H1 (cell line): ENCODE data around the gene ZNF263. TPM values are rescaled to one million over a fixed set of nuclear protein-coding genes. Genes with fewer than 3 reads are reported as not detected.

Experiments
- CTCF ChIA-PET: fragments of 300-600 bp; sonication (Branson Sonifier 250); formaldehyde crosslinking; loops from one replicate; lab custom pipeline; 2021; ENCODE audit not compliant: partially characterized antibody; lab: Charles Lee
- POLR2A ChIA-PET: fragments of 300-600 bp; sonication (Branson Sonifier 250); formaldehyde crosslinking; loops from one replicate; lab custom pipeline; 2021; ENCODE audit warnings: inconsistent platforms; ENCODE audit not compliant: partially characterized antibody; lab: Charles Lee
- DNase-seq, 2 experiments: peaks; one replicate each; pipeline versions ENCODE4 v3.0.0 to v3.0.0-alpha.2; 2010 to 2022; ENCODE audit warnings: low spot score in 2 of 2, low read depth in 1 of 2, mixed read lengths in 1 of 2
- FAIRE-seq: peaks from 2 replicates; lab custom pipeline; 2011; peaks lifted over from hg19 to GRCh38; lab: Jason Lieb, UNC
- H2AFZ ChIP-seq: 2 replicates; pipeline ENCODE4 v1.8.1; 2012; ENCODE audit warnings: low read length, inconsistent platforms
- H2AK5ac ChIP-seq: 2 replicates; pipeline ENCODE4 v1.6.1; 2013; ENCODE audit warnings: low read depth, low read length
- H2BK120ac ChIP-seq: replicated peaks from 2 replicates; pipeline ENCODE3; 2013; ENCODE audit warnings: low read depth, low read length, inconsistent platforms
- H2BK12ac ChIP-seq: 2 replicates; pipeline ENCODE4 v1.6.1; 2013; ENCODE audit warnings: low read depth, low read length
- H2BK15ac ChIP-seq: 2 replicates; pipeline ENCODE4 v1.6.1; 2013; ENCODE audit warnings: low read length
- H2BK20ac ChIP-seq: 2 replicates; pipeline ENCODE4 v1.6.1; 2013; ENCODE audit warnings: low read length
- H2BK5ac ChIP-seq: 2 replicates; pipeline ENCODE4 v1.6.1; 2013; ENCODE audit warnings: low read depth, low read length
- H3K14ac ChIP-seq: 2 replicates; pipeline ENCODE4 v1.6.1; 2013; ENCODE audit warnings: inconsistent platforms; ENCODE audit not compliant: insufficient read length
- H3K18ac ChIP-seq: 2 replicates; pipeline ENCODE4 v1.6.1; 2013; ENCODE audit warnings: low read length; ENCODE audit errors: extremely low read depth
- H3K23ac ChIP-seq: 2 replicates; pipeline ENCODE4 v1.6.1; 2013; ENCODE audit warnings: inconsistent platforms; ENCODE audit not compliant: insufficient read length
- H3K23me2 ChIP-seq: 2 replicates; pipeline ENCODE4 v1.6.1; 2013; ENCODE audit warnings: low read depth, low read length
- H3K27ac ChIP-seq: 2 replicates; pipeline ENCODE4 v1.6.1; 2011; ENCODE audit warnings: low read depth, low read length, inconsistent platforms
- H3K27me3 ChIP-seq, 4 experiments: replicated peaks in 1 of 4; 1 replicate in 1 of 4; 2 replicates in 3 of 4; pipeline versions ENCODE4 v1.6.1 to v1.8.1; 2011 to 2013; ENCODE audit warnings: low read length in 3 of 4, mild to moderate bottlenecking in 3 of 4, inconsistent platforms in 2 of 4, mixed read lengths in 2 of 4, moderate library complexity in 1 of 4; ENCODE audit not compliant: control insufficient read depth in 3 of 4, insufficient read depth in 3 of 4; ENCODE audit errors: extremely low read depth in 1 of 4
- H3K36me3 ChIP-seq, 4 experiments: 2 replicates each; pipeline versions ENCODE4 v1.6.1 to v1.8.1; 2011 to 2013; ENCODE audit warnings: mild to moderate bottlenecking in 4 of 4, low read length in 3 of 4, moderate library complexity in 2 of 4, control low read depth in 1 of 4, inconsistent platforms in 1 of 4; ENCODE audit not compliant: insufficient read depth in 4 of 4, control insufficient read depth in 2 of 4
- H3K4ac ChIP-seq: replicated peaks from 2 replicates; pipeline ENCODE3; 2013; ENCODE audit warnings: low read length, low read depth, mixed read lengths, inconsistent platforms; ENCODE audit not compliant: insufficient read length
- H3K4me1 ChIP-seq, 4 experiments: replicated peaks in 1 of 4; 1 replicate in 1 of 4; 2 replicates in 3 of 4; pipeline versions ENCODE4 v1.6.1 to v1.8.1; 2011 to 2013; ENCODE audit warnings: low read length in 3 of 4, inconsistent platforms in 2 of 4, mixed read lengths in 1 of 4; ENCODE audit not compliant: insufficient read depth in 4 of 4, control insufficient read depth in 3 of 4
- H3K4me2 ChIP-seq, 2 experiments: 2 replicates each; pipeline versions ENCODE4 v1.6.1 to v1.8.1; 2011 to 2013; ENCODE audit warnings: low read depth in 2 of 2, low read length in 2 of 2, control low read depth in 1 of 2, inconsistent platforms in 1 of 2, mild to moderate bottlenecking in 1 of 2; ENCODE audit not compliant: insufficient read depth in 1 of 2
- H3K4me3 ChIP-seq, 4 experiments: fragments of 200-600, 300-600 bp in 1 of 4; sonication (generic), shearing (Covaris generic), sonication (Bioruptor Twin) in 1 of 4; 2 replicates each; pipeline versions ENCODE4 v1.5.1 to v1.8.1; 2011 to 2016; ENCODE audit warnings: low read length in 4 of 4, low read depth in 3 of 4, control low read depth in 2 of 4, inconsistent platforms in 2 of 4, mild to moderate bottlenecking in 2 of 4, mixed read lengths in 1 of 4, moderate library complexity in 1 of 4; ENCODE audit not compliant: insufficient read depth in 2 of 4; ENCODE audit errors: extremely low read depth in 1 of 4
- H3K56ac ChIP-seq: replicated peaks from 2 replicates; pipeline ENCODE3; 2013; ENCODE audit warnings: low read depth, mild to moderate bottlenecking, mixed read lengths, low read length, inconsistent platforms; ENCODE audit not compliant: insufficient read length
- H3K79me1 ChIP-seq: 2 replicates; pipeline ENCODE4 v1.6.1; 2013; ENCODE audit warnings: low read depth, low read length, control low read depth
- H3K79me2 ChIP-seq, 2 experiments: 2 replicates each; pipeline versions ENCODE4 v1.6.1 to v1.8.1; 2012 to 2013; ENCODE audit warnings: low read length in 2 of 2, mild to moderate bottlenecking in 2 of 2, inconsistent platforms in 1 of 2; ENCODE audit not compliant: insufficient read depth in 2 of 2, control insufficient read depth in 1 of 2
- H3K9ac ChIP-seq, 4 experiments: replicated peaks in 1 of 4; 1 replicate in 1 of 4; 2 replicates in 3 of 4; pipeline versions ENCODE4 v1.6.1 to v1.8.1; 2011 to 2013; ENCODE audit warnings: low read depth in 3 of 4, low read length in 3 of 4, control low read depth in 2 of 4, mild to moderate bottlenecking in 2 of 4, moderate library complexity in 2 of 4, inconsistent platforms in 1 of 4; ENCODE audit errors: extremely low read depth in 1 of 4
- H3K9me3 ChIP-seq, 2 experiments: 2 replicates each; pipeline versions ENCODE4 v1.6.1 to v1.8.1; 2012 to 2013; ENCODE audit warnings: mild to moderate bottlenecking in 2 of 2, moderate library complexity in 2 of 2, control low read depth in 1 of 2, inconsistent platforms in 1 of 2, low read depth in 1 of 2, low read length in 1 of 2, mixed read lengths in 1 of 2; ENCODE audit not compliant: insufficient read depth in 2 of 2
- H4K20me1 ChIP-seq, 2 experiments: replicated peaks in 1 of 2; 2 replicates each; pipeline versions ENCODE3 to v1.8.1; 2011 to 2013; ENCODE audit warnings: inconsistent platforms in 2 of 2, low read length in 2 of 2, mild to moderate bottlenecking in 1 of 2; ENCODE audit not compliant: insufficient read depth in 2 of 2, control insufficient read depth in 1 of 2
- H4K5ac ChIP-seq: 2 replicates; pipeline ENCODE4 v1.6.1; 2013; ENCODE audit warnings: low read length, low read depth, mixed read lengths, inconsistent platforms; ENCODE audit not compliant: insufficient read length
- H4K8ac ChIP-seq: 2 replicates; pipeline ENCODE4 v1.8.0; 2013; ENCODE audit warnings: mild to moderate bottlenecking, moderate library complexity, low read length, inconsistent platforms; ENCODE audit not compliant: insufficient read depth; ENCODE audit errors: extremely low read depth
- H4K91ac ChIP-seq: replicated peaks from 2 replicates; pipeline ENCODE3; 2013; ENCODE audit warnings: low read length, mixed read lengths, inconsistent platforms; ENCODE audit not compliant: insufficient read length
- BCL11A ChIP-seq, 2 experiments: IDR thresholded peaks; one replicate each; pipeline ENCODE4 v1.6.1; 2011; ENCODE audit warnings: low read depth in 2 of 2, low read length in 2 of 2, mild to moderate bottlenecking in 2 of 2
- JUND ChIP-seq: IDR thresholded peaks from 2 replicates; pipeline ENCODE4 v1.6.1; 2011; ENCODE audit warnings: mild to moderate bottlenecking, improper control_type of control experiment, low read length
- MAFK ChIP-seq: IDR thresholded peaks from 2 replicates; pipeline ENCODE4 v1.6.1; 2012; ENCODE audit warnings: low read depth, mild to moderate bottlenecking, improper control_type of control experiment, low read length
- PHF8 ChIP-seq: fragments of 200-600 bp; sonication (generic); conservative IDR thresholded peaks from 2 replicates; pipeline ENCODE4 v1.7.1; 2012; ENCODE audit warnings: low read depth, mild to moderate bottlenecking, inconsistent platforms, low read length, moderate library complexity
- RBBP5 ChIP-seq: IDR thresholded peaks from 2 replicates; pipeline ENCODE4 v1.7.1; 2012; ENCODE audit warnings: low read depth, mild to moderate bottlenecking, inconsistent platforms, low read length, moderate library complexity, borderline replicate concordance
- SAP30 ChIP-seq: fragments of 300-600 bp; sonication (generic); IDR thresholded peaks from 2 replicates; pipeline ENCODE4 v1.7.1; 2012; ENCODE audit warnings: low read length, moderate library complexity, mild to moderate bottlenecking, inconsistent platforms; ENCODE audit not compliant: insufficient read depth, insufficient replicate concordance
- SIX5 ChIP-seq: IDR thresholded peaks from 2 replicates; pipeline ENCODE4 v1.6.1; 2011; ENCODE audit warnings: mild to moderate bottlenecking, low read depth, low read length
- TBP ChIP-seq: IDR thresholded peaks from 2 replicates; pipeline ENCODE4 v1.6.1; 2011; ENCODE audit warnings: low read depth, low read length, improper control_type of control experiment
- WGBS, 2 experiments: shearing (Covaris generic) in 1 of 2; methylation state at CpG; one replicate each; pipeline versions ENCODE4 v1.1.6 to v1.1.7; 2013 to 2015; ENCODE audit warnings: low lambda C conversion rate in 2 of 2, mixed read lengths in 2 of 2, inconsistent platforms in 1 of 2, low coverage in 1 of 2, missing lambda C conversion rate in 1 of 2; ENCODE audit not compliant: insufficient replicate concordance in 2 of 2, insufficient coverage in 1 of 2, insufficient read length in 1 of 2; ENCODE audit errors: extremely low coverage in 1 of 2, missing lambda C conversion rate in 1 of 2; 5-methylcytosine and 5-hydroxymethylcytosine counted together
- polyA plus RNA-seq, 7 experiments: library from polyadenylated mRNA; depleted of rRNA in 3 of 7; stranded (reverse) in 5 of 7; unstranded in 2 of 7; fragments of >200 nt in 5 of 7; fragments of 200-250 nt in 2 of 7; gene quantifications; 1 replicate in 5 of 7; 2 replicates in 1 of 7; 4 replicates in 1 of 7; pipeline versions ENCODE4 v1.2.1 to v1.2.3, GENCODE V29; 2011 to 2013; ENCODE audit warnings: missing spikeins in 2 of 7, mixed read lengths in 2 of 7
- total RNA-seq: library from RNA; stranded (reverse); fragmentation: NEBNext Ultra II Directional; extraction: Animal tissue kit (Norgen Biotek cat#: 25700); gene quantifications from 2 replicates; pipeline ENCODE4 v1.2.1, GENCODE V29; 2021

ZNF263 gene
- total and polyA plus RNA-seq, 2 of the 8 experiments (the other 6 are each of a cell fraction or from before 2014, with no cell fraction given) = 9.2 to 26.7 TPM

DNA sequence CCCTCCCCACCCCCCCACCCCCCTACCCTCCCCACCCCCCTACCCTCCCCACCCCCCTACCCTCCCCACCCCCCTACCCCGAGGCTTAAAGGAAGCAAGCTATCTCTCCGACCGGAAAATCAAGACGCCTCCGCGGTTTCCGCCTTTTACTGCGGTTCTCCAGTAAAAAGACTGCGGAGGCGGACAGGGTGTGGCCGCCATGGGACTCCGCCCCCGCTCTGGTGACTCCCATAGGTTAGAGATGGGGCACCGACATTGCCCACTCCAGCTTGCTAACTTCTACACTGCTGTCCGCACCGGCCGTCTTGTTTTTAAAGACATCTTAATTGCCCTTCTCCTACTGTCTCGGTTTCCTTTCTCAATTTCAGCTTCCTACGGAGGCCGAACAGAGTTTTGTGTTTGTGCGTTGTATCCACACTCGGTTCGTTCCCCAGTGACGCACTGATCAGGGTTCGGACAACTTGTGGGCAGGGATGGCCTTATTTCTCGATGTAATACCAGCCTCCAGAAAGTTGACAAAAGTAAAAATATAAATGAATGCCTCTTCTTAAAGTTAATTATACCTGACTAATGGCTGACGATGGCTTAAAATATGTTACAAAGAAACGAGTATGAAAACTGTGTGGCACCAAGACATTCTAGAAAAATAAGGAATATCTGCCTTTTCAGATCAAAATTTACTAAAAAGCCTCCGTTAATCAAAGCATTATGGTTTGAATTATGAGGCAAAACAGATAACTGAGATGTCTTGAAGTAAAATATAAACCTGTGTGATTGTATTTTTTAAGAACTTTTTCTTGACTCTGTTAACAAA is 47.2 kb upstream of the ZNF263 start:
- H3K4me1 ChIP-seq = peaks cover 0 to 4% (median 0%) of the 10 kb centered on the region in 4 experiments; a peak in 2 of 7 replicates
- H3K18ac ChIP-seq = no peak overlapping the region
- H3K23ac ChIP-seq = no peak overlapping the region
- 90% methylated on average over 28 of the region's 29 CpGs; no CpG with 5 or more reads in 1 of the 2 experiments for WGBS, 2 experiments
- H3K4ac ChIP-seq = no peak overlapping the region
- H3K27ac ChIP-seq = no peak overlapping the region
- H2BK12ac ChIP-seq = no peak overlapping the region
- peaks cover 4% of the 10 kb centered on the region for H3K23me2 ChIP-seq
- H3K36me3 ChIP-seq = peaks cover 15 to 24% (median 18%) of the 10 kb centered on the region in 4 experiments
- H3K4me2 ChIP-seq = no peak overlapping the region; a peak in 1 of 4 replicates
- no peak overlapping the region for H2BK20ac ChIP-seq
- H3K79me2 ChIP-seq = peaks cover 0 to 5% of the 10 kb centered on the region in 2 experiments; a peak in 1 of 4 replicates
- peaks cover 3 to 13% of the 10 kb centered on the region in 2 experiments; a peak in 3 of 4 replicates for H3K9me3 ChIP-seq
- H3K9ac ChIP-seq = no peak overlapping the region
- ChIA-PET POLR2A (interaction anchor here (0.8 to 1.9 kb wide), 3 partner anchors 12 to 49 kb away, joined by 3 to 7 read pairs (median 3); no protein-coding TSS in a partner anchor), CTCF (interaction anchor here (1.1 to 1.3 kb wide), 2 partner anchors 9 to 17 kb away, joined by 3 read pairs; no protein-coding TSS in a partner anchor)
- H2BK120ac ChIP-seq = no peak overlapping the region
- H2BK15ac ChIP-seq = no peak overlapping the region
- H4K5ac ChIP-seq = no peak overlapping the region
- H3K4me3 ChIP-seq = peak overlapping the region in 1 of 4 experiments; percentile 24; a peak in 1 of 8 replicates
- H3K14ac ChIP-seq = no peak overlapping the region
- no peak overlapping the region for H4K91ac ChIP-seq
- H4K20me1 ChIP-seq = no peaks in the 10 kb centered on the region
- no peak for FAIRE-seq
- no peak for TF ChIP-seq MAFK
- no peak for TF ChIP-seq RBBP5
- no peak for TF ChIP-seq TBP
- no peak for TF ChIP-seq SIX5
- TF ChIP-seq SAP30 = no peak
- TF ChIP-seq BCL11A (IDR thresholded peaks at IDR 0.05; ENCODE audit: low read depth in 2 of 2, low read length in 2 of 2) = no peak
- no peak for TF ChIP-seq PHF8
- TF ChIP-seq JUND = no peak
- H2BK5ac ChIP-seq = no peak overlapping the region
- no peak overlapping the region for H2AFZ ChIP-seq
- H3K27me3 ChIP-seq = no peaks in the 10 kb centered on the region; a peak in 2 of 7 replicates
- DNase-seq = peak in 1 of 2 experiments; percentile 49
- no peak overlapping the region for H3K56ac ChIP-seq
- H4K8ac ChIP-seq = no peak overlapping the region
- peaks cover 3% of the 10 kb centered on the region; the same call in 1 of the 2 replicates for H3K79me1 ChIP-seq
- no peak overlapping the region for H2AK5ac ChIP-seq
